Glutamatergic neuron (in vitro differentiated cells): ENCODE measurements around the gene SMPD2. TPM values are rescaled to one million over a fixed set of nuclear protein-coding genes. Genes with fewer than 3 reads are reported as not detected.

Experiments
- DNase-seq: peaks from one replicate; pipeline ENCODE4 v3.0.0; 2022
- H3K27ac Mint-ChIP-seq: one replicate; pipeline ENCODE4 v1.8.0; 2020; ENCODE audit warnings: mild to moderate bottlenecking, mixed read lengths, inconsistent platforms; ENCODE audit not compliant: unreplicated experiment
- H3K27me3 Mint-ChIP-seq: one replicate; pipeline ENCODE4 v1.8.0; 2020; ENCODE audit warnings: mild to moderate bottlenecking, moderate library complexity, mixed read lengths, inconsistent platforms; ENCODE audit not compliant: unreplicated experiment
- H3K36me3 Mint-ChIP-seq: one replicate; pipeline ENCODE4 v1.8.0; 2020; ENCODE audit warnings: mild to moderate bottlenecking, mixed read lengths, inconsistent platforms; ENCODE audit not compliant: unreplicated experiment
- H3K4me1 Mint-ChIP-seq: one replicate; pipeline ENCODE4 v1.8.0; 2020; ENCODE audit warnings: mild to moderate bottlenecking, low read depth, mixed read lengths, inconsistent platforms; ENCODE audit not compliant: unreplicated experiment
- H3K4me3 Mint-ChIP-seq: one replicate; pipeline ENCODE4 v1.8.0; 2020; ENCODE audit warnings: mild to moderate bottlenecking, mixed read lengths, inconsistent platforms; ENCODE audit not compliant: unreplicated experiment
- H3K9me3 Mint-ChIP-seq: one replicate; pipeline ENCODE4 v1.8.0; 2020; ENCODE audit warnings: mild to moderate bottlenecking, moderate library complexity, mixed read lengths, inconsistent platforms; ENCODE audit not compliant: unreplicated experiment
- CTCF ChIP-seq: fragments of 200-600 bp; sonication (generic); IDR thresholded peaks from one replicate; pipeline ENCODE4 v1.5.0; 2021; ENCODE audit not compliant: partially characterized antibody, unreplicated experiment
- total RNA-seq: library from RNA; stranded (reverse); fragmentation: NEBNext Ultra II Directional; extraction: Animal tissue kit (Norgen Biotek cat#: 25700); gene quantifications from one replicate; pipeline ENCODE4 v1.2.1, GENCODE V29; 2021; ENCODE audit not compliant: unreplicated experiment

Gene SMPD2
- total RNA-seq, 1 donor from 2014 or later, result 6.4 TPM

DNA sequence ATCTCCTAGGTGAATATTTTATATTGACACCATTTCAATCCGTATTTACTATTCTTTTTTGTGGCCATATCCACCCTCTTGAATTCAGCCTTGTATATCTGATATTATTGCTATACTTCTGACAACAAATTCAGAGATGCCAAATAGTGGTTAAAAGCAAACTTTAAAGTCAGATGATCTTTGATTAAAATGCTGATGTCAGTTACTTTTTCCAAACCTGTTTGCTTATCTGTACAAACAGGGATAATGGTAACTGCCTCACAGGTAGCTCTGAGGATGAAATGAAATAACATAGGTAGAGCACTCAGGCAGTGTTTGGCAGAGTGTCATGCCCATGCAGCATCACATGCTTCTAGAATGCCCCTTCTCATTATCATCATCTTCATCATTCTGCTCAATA, 19.3 kb upstream of the SMPD2 start:
- H3K36me3 Mint-ChIP-seq, result no peaks in the 10 kb centered on the region
- DNase-seq, result no peak
- no peak overlapping the region for H3K27ac Mint-ChIP-seq

GRCh38 chr6:109424946-109425345, 15.6 kb upstream of the SMPD2 start:
- no peak overlapping the region for H3K4me3 Mint-ChIP-seq
- no peak for DNase-seq
- H3K4me1 Mint-ChIP-seq, result no peaks in the 10 kb centered on the region
- H3K36me3 Mint-ChIP-seq, result no peaks in the 10 kb centered on the region
- H3K27ac Mint-ChIP-seq, result no peak overlapping the region
- no peaks in the 10 kb centered on the region for H3K9me3 Mint-ChIP-seq
- no peak for TF ChIP-seq CTCF
- H3K27me3 Mint-ChIP-seq, result no peaks in the 10 kb centered on the region

More for the DNA sequence above, 19.3 kb upstream of the SMPD2 start:
- H3K27me3 Mint-ChIP-seq, result no peaks in the 10 kb centered on the region
- no peak overlapping the region for H3K4me3 Mint-ChIP-seq
- no peak for TF ChIP-seq CTCF
- H3K9me3 Mint-ChIP-seq, result no peaks in the 10 kb centered on the region
- no peaks in the 10 kb centered on the region for H3K4me1 Mint-ChIP-seq

GRCh38 chr6:109428889-109429477, 11.5 kb upstream of the SMPD2 start:
- Mint-ChIP-seq H3K4me3 (no peak overlapping the region), H3K36me3 (no peaks in the 10 kb centered on the region), H3K27me3 (no peaks in the 10 kb centered on the region), H3K9me3 (no peaks in the 10 kb centered on the region), H3K4me1 (no peaks in the 10 kb centered on the region), H3K27ac (no peak overlapping the region)
- no peak for DNase-seq
- TF ChIP-seq CTCF, result no peak

- no peaks in the 10 kb centered on the region for H3K4me1 Mint-ChIP-seq
- H3K36me3 Mint-ChIP-seq, result no peaks in the 10 kb centered on the region
- H3K27ac Mint-ChIP-seq, result no peak overlapping the region
- H3K9me3 Mint-ChIP-seq, result no peaks in the 10 kb centered on the region
- no peak overlapping the region for H3K4me3 Mint-ChIP-seq
- no peaks in the 10 kb centered on the region for H3K27me3 Mint-ChIP-seq
- TF ChIP-seq CTCF, result no peak
- DNase-seq, result no peak
Observed at GRCh38 chr6:109429496-109429895, 11.0 kb upstream of the SMPD2 start.

- Mint-ChIP-seq H3K27ac (no peak overlapping the region), H3K4me1 (no peaks in the 10 kb centered on the region), H3K36me3 (no peaks in the 10 kb centered on the region), H3K27me3 (no peaks in the 10 kb centered on the region), H3K9me3 (peaks cover 1% of the 10 kb centered on the region), H3K4me3 (no peak overlapping the region)
- DNase-seq, result no peak
- no peak for TF ChIP-seq CTCF
Observed at GRCh38 chr6:109434456-109434855, 6.1 kb upstream of the SMPD2 start.
